ENCODE data around the gene VPS25. TPM values are rescaled to one million over a fixed set of nuclear protein-coding genes. Genes with fewer than 3 reads are reported as not detected.

Gene VPS25
- total RNA-seq, 1 donor from 2014 or later: 59.4 TPM

- no peak overlapping the region for H3K27ac Mint-ChIP-seq
- peak overlapping the region; percentile 60 for H3K4me3 Mint-ChIP-seq
- DNase-seq (ENCODE audit: low spot score in 2 of 2, unreplicated experiment in 2 of 2): no peak
- H3K36me3 Mint-ChIP-seq: peaks cover 7% of the 10 kb centered on the region
- peaks cover 6% of the 10 kb centered on the region for H3K4me1 Mint-ChIP-seq
- H3K9me3 Mint-ChIP-seq: no peaks in the 10 kb centered on the region
- peaks cover 48% of the 10 kb centered on the region for H3K27me3 Mint-ChIP-seq (ENCODE audit: low read depth)
- TF ChIP-seq, protein P1, sequence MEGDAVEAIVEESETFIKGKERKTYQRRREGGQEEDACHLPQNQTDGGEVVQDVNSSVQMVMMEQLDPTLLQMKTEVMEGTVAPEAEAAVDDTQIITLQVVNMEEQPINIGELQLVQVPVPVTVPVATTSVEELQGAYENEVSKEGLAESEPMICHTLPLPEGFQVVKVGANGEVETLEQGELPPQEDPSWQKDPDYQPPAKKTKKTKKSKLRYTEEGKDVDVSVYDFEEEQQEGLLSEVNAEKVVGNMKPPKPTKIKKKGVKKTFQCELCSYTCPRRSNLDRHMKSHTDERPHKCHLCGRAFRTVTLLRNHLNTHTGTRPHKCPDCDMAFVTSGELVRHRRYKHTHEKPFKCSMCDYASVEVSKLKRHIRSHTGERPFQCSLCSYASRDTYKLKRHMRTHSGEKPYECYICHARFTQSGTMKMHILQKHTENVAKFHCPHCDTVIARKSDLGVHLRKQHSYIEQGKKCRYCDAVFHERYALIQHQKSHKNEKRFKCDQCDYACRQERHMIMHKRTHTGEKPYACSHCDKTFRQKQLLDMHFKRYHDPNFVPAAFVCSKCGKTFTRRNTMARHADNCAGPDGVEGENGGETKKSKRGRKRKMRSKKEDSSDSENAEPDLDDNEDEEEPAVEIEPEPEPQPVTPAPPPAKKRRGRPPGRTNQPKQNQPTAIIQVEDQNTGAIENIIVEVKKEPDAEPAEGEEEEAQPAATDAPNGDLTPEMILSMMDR (IDR thresholded peaks at IDR 0.05; ENCODE audit: unreplicated experiment): no peak
These were observed 8.5 kb downstream of the VPS25 start for GRCh38 chr17:42781639-42782165.

- Mint-ChIP-seq H3K36me3 (peaks cover 7% of the 10 kb centered on the region), H3K4me1 (peaks cover 6% of the 10 kb centered on the region), H3K27ac (no peak overlapping the region), H3K9me3 (no peaks in the 10 kb centered on the region), H3K4me3 (no peak overlapping the region), H3K27me3 (ENCODE audit: low read depth) (peaks cover 54% of the 10 kb centered on the region)
- no peak for DNase-seq (ENCODE audit: low spot score in 2 of 2, unreplicated experiment in 2 of 2)
- TF ChIP-seq, protein P1 (IDR thresholded peaks at IDR 0.05; ENCODE audit: unreplicated experiment): no peak
These were observed 9.2 kb downstream of the VPS25 start for GRCh38 chr17:42782166-42783061.

DNA sequence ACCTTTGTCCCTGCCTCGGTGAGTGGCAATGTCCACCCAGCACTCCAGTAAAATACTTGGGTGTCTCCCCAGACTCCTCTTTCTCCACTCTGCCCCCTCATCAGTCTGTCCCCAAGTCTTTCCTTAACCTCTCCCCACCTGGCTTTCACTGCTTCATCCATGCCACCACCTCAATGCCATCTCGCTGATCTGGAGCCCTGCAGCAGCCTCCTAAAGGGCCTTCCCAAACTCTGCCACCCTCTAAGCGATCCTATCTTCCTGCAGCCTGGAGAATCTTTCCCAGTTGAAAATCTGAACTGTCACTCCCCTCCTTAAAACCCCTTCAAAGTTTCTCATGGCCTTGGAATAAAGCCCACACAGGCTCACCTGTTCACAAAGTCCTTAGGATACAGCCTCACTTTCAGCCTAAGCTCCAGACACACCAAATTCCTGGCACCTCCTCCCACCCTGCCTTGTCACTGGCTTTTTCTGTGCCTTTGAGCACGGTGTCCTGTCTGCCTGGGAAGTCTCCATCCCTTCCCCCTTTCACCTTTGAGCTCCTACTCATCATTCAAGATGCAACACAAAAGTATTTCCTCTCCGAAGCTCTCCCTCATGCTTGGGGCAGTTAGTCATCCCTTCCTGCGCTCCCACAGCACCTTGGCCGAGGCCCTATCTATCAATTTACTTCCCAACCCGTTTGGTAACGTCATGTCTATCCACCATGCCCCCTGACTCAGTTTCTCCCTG lies 10.0 kb downstream of the VPS25 start:
- TF ChIP-seq, protein P1 (IDR thresholded peaks at IDR 0.05; ENCODE audit: unreplicated experiment): no peak
- no peaks in the 10 kb centered on the region for H3K9me3 Mint-ChIP-seq
- H3K4me1 Mint-ChIP-seq: peaks cover 6% of the 10 kb centered on the region
- peaks cover 3% of the 10 kb centered on the region for H3K36me3 Mint-ChIP-seq
- DNase-seq (ENCODE audit: low spot score in 2 of 2, unreplicated experiment in 2 of 2): no peak
- H3K27me3 Mint-ChIP-seq (ENCODE audit: low read depth): peaks cover 61% of the 10 kb centered on the region
- no peak overlapping the region for H3K27ac Mint-ChIP-seq
- H3K4me3 Mint-ChIP-seq: no peak overlapping the region

DNA sequence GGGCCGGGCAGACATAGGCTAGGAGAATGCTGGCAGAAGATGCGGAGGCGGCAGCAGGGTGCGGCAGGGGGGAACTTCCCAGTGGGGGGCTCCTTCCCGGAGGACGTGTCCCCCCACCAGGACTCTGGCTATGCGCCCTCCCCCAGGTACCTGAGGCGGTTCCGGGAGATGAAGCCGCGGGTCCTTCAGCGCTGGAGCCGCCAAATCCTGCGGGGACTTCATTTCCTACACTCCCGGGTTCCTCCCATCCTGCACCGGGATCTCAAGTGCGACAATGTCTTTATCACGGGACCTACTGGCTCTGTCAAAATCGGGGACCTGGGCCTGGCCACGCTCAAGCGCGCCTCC lies 10.5 kb downstream of the VPS25 start:
- no peaks in the 10 kb centered on the region for H3K9me3 Mint-ChIP-seq
- H3K4me1 Mint-ChIP-seq: peaks cover 6% of the 10 kb centered on the region
- DNase-seq (ENCODE audit: low spot score in 2 of 2, unreplicated experiment in 2 of 2): no peak
- no peaks in the 10 kb centered on the region for H3K36me3 Mint-ChIP-seq
- H3K27me3 Mint-ChIP-seq (ENCODE audit: low read depth): peaks cover 61% of the 10 kb centered on the region
- TF ChIP-seq, protein P1 (IDR thresholded peaks at IDR 0.05; ENCODE audit: unreplicated experiment): no peak
- H3K27ac Mint-ChIP-seq: no peak overlapping the region
- H3K4me3 Mint-ChIP-seq: no peak overlapping the region

GRCh38 chr17:42784409-42784808 lies 11.2 kb downstream of the VPS25 start:
- TF ChIP-seq, protein P1 (IDR thresholded peaks at IDR 0.05; ENCODE audit: unreplicated experiment): no peak
- Mint-ChIP-seq H3K4me1 (peaks cover 6% of the 10 kb centered on the region), H3K27me3 (ENCODE audit: low read depth) (peaks cover 61% of the 10 kb centered on the region), H3K27ac (no peak overlapping the region), H3K36me3 (no peaks in the 10 kb centered on the region), H3K4me3 (no peak overlapping the region), H3K9me3 (no peaks in the 10 kb centered on the region)
- DNase-seq (ENCODE audit: low spot score in 2 of 2, unreplicated experiment in 2 of 2): no peak

All from mesothelial cell of epicardium (in vitro differentiated cells).